NCI-H446 treated with DMSO at 0.1 percent for 48 hours (cell line): ENCODE data around the gene PPIL1.
A peak's percentile ranks its signal among the peaks of the same experiment; 100 is the strongest.
"Not testable (repeated sequence)": the region's sequence is repeated elsewhere in the genome, so short reads cannot be mapped to it uniquely, and the experiment has no call there.

Experiments
- DNase-seq: peaks from one replicate; lab custom pipeline; 2025; lab: John Stamatoyannopoulos, UW

PPIL1 gene

DNA sequence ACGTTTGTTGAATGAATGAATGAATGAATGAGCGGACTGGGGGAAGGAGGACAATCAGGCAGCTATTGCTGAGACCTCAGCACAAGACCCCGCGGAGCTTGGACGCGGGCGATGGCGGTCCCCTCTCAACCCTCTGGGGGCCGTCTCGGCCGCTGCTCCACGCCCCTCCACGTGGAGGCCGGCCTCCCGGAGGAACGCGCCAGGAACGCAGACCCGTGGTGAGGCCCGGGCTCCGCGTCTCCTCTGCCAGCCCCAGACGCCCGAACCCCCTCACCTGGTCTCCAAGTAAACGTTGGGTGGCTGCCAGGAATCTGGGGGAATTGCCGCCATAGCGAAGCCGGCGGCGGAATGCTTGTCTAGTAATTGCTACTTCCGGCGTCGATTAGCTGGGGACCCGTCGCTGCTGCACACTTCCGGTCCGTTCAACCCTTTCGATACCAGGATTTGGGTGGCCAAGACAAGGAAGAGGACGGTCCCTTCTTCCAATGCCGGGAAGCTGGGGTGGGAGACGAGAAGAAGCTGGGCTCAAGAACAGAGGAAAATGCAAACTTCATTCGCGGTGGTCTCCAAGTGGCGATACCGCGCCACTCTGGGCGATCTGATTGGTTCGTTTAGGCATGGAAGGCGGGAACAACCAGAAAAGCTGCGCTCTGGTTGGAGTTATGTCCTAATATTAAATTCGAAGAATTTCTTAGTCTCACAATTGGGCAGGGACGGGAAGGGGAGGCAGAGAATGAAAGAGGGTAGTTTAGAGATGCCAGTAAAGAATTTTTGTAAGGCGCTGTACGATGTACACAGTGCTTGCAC, at the start of gene PPIL1:
TSS of gene PPIL1 (minus strand) at position 361 of the 807 bp plus-strand sequence. CDS start at position 330, 31 bp downstream.
- peak; percentile 96 for DNase-seq

DNA sequence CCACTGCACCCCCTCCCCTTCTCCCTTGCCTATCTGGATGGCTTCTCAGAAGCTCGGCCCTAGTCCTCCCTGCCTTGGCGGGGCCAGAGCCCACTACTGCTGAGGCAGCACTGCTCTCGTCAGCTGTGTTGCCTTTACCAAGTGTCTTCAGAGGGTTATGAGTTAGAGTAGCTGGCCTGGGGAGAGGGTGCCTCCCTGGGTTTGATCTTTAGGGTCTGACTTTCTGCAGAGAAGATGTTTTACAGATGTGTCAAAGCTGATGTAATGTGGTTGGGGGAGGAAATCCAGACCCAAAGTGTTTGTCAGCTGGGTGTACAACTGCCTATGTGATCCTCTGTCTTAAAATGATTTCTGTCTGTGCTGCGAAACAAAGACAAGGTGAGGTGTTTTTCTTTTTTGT, 49.5 kb upstream of the PPIL1 start:
- DNase-seq, result no peak

DNA sequence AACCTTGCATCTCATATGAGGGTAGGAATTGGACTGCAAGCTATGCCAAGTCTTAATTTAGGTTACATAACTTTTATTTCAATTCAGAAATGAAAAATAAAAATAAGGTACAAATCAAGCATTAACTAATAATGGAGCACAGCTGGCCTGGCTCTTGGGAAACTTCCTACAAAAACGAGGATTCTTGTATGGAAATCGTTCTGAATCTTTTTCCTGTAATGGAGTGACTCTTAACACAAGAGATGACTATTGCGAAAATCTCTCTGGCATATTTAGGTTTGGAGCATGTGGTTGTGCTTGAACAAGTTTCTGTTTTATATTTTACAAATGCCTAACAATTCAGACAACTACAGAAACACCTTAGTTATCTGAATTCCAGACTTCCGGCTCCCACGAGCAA, 45.9 kb upstream of the PPIL1 start:
- no peak for DNase-seq

DNA sequence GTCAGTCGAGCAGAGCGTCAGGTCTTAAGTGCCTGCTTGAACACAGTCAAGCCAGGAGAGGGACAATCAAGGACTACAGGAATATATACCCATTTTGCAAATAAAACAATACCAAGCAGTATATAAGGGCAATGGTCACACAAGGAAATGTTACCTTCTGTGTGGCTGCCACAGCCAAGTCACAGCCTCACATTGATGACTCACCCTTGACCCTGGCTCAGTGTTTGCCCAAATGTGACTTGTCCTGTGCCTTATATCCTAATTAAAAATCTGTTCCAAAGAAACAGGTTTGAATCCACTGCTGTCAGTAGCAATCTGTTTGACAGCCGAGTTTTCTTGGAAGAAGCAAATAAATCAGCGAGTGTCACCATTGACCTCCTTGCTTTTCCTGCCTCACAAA, 45.4 kb upstream of the PPIL1 start:
- no peak for DNase-seq

DNA sequence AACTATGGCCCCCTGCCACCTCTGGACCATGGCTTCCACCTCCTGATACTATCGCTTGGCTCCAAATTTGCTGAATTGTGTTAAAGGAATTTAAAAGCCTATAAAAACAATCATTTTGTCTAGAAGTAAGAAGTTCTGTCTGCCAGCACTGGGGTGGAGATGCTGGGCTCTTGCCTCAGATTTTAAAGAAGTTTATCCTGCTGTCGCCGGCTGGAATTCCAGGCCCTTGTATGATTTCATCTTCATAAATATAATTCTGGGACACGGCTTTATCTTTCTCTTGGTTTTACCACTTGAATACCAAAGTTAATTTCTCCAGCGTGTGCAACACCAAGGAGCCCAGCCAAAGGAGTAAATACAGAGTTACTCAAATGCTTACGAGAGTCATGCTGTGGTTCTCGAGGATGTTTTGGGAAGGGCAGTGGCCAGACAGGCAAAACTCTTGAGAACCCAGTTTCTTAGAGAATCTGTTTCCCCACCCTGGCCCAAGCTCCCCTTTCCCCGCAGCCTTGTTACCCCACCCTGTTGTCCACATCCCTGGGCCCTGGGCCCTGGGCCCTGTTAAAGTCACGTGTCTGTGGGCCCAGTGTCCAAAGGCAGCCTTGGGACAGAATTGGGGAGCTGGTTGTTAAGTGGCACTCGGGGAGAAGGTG, 43.1 kb upstream of the PPIL1 start:
- DNase-seq, result no peak

DNA sequence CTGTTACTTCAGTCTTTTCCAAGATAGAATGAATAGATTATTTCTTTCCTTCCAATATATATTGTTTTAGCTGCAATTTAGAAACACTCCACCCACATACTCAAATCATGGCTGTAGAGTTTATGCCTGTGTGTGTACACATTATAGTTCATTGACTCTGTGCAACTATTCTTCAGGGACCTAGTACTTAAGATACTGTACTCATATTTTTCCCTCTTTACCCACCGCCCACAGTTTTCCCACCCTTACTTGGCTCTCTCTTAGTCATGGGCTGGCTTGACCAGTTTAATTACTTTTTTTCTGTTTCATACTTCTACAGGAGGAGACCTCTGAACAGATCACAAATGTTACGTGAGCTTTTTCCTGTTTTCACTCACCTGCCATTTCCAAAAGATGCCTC, 41.5 kb upstream of the PPIL1 start:
- no peak for DNase-seq

DNA sequence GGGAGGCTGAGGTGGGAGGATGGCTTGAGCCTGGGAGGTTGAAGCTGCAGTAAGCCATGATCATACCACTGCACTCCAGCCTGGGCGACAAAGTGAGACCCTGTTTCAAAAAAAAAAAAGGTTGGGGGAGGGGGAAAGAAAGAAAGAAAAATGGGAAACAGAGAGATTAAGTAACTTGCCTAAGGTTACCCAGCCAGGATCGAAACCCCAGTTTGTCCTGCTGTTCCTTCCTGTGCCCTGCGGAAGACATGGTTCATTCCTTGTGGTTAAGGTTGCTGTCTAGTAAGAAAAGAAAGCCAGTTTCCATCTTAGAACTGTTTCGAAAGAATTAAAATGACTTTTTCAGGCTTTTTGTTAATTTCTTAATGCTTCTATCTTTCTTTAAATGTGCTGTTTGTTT, 41.0 kb upstream of the PPIL1 start:
- no peak for DNase-seq

DNA sequence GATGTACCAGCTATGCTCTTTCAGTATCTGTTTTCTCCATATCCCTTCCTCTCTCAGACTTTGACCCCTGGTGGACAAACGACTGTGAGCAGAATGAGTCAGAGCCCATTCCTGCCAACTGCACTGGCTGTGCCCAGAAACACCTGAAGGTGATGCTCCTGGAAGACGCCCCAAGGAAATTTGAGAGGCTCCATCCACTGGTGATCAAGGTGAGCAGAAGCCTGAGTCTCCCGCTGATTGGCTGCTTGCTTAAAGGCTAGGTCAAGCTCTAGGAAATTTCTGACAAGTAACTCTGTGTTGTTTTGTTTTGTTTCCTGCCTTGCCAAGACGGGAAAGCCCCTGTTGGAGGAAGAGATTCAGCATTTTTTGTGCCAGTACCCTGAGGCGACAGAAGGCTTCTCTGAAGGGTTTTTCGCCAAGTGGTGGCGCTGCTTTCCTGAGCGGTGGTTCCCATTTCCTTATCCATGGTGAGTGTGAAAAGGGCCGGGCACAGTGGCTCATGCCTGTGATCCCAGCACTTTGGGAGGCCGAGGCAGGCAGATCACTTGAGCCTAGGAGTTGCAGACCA, 39.7 kb upstream of the PPIL1 start:
- DNase-seq, result no peak

DNA sequence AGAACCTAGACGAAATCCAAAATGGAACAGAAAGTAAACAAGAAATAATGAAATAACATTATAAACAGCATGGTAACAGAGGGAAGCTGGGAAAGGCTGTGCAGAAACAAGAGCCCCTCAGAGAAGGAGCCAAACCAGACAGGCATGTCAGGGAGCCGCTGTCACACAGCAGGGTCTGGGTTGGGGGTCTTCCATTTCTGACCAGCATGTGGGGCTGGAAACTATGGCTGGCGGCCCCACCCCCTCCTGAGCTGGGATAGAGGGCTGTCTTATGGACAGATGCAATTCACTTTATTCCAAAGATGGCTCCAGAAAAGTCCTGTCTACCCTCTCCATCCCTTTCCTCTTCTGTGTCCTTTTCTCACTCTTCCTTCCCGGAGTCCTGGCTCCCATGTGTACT, 38.5 kb upstream of the PPIL1 start:
- no peak for DNase-seq

DNA sequence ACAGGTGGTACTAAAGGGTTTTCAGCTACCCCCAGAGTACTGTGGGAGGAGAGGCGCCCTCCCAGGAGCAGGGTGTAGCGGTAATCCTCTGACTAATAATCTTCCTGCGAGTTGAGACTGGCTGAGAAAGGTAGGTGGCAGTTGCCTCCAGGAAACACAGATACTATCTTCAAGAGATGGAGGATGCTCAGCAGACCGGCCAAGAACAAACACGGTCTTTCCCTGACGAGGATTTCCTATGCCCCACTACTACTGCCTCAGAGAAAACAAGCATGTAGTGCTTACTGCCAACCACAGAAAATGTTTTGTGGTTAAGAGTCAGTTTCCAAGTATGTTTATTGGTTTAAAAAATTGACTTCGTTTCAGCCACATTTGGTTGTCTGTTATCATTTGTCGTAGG, 38.0 kb upstream of the PPIL1 start:
- no peak for DNase-seq

DNA sequence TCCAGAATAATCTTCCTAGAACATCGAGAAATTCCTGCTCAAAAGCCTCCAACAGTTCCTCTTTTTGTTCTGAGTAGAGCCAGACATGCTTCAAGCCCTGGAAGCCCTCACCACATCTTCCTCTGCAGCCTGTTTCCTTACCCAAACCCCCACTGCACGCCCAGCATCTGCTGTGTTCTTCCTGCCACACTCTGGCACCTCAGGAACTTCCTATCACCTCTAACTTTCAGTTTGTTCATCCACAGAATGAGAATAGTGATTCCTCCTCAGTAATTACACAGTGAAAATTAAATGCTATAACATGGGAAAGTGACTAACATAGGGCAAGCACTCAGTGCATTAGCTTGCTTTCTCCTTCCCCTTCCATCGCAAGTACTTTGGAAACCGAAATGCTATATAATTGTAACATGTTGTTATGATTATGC, 37.4 kb upstream of the PPIL1 start:
- DNase-seq, result no peak

DNA sequence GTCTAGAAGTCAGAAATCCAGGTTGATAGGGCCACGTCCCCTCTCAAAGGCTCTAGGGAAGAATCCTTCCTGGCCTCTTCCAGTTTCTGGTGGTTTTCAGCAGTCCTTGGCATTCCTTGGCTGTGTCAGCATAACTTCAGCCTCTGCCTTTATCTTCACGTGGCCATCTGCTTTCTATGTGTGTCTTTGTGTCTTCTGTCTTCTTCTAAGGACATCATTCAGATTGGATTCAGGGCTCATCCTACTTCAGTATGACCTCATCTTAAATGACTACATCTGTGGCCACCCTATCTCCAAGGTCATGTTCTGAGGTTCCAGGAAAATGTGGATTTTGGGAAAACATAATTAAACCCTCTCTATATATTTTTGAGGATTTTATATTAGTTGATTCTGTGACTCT, 34.1 kb upstream of the PPIL1 start:
- no peak for DNase-seq

DNA sequence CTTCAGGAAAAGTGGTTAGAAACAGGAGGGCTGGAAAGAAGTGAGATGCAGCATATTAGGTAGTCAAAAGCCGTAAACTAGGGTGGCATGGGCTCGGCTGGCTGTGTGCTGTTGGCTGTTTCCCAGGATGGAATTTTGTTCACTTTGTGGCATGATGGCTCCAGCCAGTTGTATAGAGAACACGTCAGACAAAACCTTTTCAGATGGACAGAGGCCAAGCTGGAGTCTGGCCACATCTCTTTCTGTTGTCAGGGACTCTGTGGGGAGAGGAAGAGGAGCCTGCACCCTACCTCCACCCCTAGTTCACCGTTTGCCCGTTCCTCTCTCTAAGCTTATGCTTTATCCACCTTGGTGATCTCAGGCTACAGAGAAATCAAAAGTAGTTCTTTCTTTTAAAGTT, 33.2 kb upstream of the PPIL1 start:
- DNase-seq, result peak; percentile 86

DNA sequence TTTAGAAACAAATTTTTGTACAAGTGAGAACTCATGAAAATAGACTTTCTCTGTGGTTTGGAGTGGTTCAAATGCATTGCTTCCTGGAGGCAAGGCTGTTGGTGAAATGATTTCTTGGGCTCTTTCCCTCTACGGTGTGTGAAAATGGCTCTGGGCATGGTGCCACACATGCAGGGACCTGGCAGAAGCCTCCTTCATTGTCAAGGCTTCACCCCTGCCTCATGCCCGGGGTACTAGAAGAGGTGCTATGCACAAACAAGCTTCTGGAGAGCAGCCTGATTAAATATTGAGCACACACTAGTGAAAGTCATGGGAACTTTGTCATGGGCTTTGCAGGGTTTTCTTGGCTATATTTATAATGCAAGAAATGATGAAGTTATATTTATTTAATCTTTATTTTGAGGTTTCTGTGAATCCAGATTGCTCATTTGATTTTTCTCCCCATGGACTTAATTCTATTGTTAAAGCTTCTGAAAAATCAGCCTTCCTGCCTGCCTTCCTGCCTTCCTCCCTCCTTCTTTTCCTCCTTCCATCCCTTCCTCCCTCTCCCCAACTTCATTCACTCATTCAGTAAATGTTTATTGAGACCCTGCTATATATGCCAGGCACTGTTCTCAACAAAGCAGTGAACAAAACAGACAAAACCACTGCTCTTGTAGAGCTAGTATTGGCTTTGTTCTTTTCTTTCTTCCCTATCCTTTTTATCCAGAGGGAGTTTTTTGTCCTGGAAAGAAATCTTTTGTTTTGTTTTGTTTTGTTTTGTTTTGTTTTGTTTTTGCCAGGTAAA, 32.1 kb upstream of the PPIL1 start:
- DNase-seq, result peak; percentile 85

DNA sequence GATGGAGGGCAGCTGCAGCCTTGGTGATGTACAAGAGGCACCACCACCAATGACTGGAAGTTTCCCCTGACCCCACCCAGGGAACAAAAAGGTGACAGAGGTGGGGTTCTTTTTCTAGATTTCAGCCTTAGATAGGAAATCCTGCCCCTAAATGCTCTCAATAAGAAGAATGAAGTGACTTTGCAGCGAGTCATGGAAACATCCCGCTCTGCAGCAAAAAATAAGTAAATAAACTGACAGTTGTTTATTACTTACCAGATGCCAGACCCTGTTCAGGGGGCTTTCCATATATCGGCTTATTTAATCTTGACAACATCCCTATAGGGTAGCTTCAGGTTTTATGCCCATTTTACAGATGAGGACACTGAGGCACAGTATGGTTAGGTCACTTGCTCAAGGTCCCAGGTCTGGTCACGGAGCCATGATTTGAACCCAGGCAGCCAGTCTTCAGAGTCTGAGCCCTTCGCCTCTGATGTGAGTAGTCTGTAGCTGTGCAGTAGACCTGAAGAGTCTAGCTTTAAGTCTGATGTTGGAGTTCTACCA, 30.3 kb upstream of the PPIL1 start:
- DNase-seq, result no peak

DNA sequence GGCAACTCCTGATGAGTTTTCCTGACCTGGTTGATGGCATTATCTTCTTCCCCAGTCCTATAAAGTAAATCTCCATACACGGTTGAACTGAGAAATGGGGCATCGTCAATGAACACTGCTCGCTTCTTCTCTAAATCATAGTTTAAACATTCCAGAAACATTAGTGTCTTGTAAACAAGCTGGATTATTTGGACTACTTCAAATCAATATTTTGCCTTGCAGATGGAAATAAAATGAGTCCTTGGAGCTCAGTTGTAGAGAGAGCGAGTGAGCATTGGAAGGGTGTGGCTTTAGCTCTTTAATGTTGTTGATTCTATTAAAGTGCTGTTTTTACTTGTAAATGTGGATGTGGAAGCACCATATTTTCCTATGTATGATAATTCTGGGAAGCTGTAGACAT, 29.5 kb upstream of the PPIL1 start:
- no peak for DNase-seq

DNA sequence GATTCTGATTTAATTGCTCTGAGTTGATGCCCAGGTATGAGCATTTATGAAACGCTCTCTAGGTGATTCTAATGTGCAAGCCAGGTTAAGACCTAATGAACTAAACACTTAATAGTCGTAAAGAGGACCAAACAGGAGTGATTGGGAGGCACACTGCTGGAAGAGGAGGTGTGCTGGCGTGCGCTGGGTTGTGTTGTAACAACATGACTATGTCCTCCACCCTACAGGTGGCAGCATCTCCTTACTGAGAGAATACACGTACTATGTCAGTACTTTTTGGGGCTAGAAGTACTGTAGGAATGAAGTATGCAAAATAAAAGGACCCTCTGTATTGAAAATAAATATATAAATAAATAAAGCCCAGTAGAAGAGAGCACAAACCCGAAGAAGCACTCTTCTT, 23.0 kb upstream of the PPIL1 start:
- no peak for DNase-seq

DNA sequence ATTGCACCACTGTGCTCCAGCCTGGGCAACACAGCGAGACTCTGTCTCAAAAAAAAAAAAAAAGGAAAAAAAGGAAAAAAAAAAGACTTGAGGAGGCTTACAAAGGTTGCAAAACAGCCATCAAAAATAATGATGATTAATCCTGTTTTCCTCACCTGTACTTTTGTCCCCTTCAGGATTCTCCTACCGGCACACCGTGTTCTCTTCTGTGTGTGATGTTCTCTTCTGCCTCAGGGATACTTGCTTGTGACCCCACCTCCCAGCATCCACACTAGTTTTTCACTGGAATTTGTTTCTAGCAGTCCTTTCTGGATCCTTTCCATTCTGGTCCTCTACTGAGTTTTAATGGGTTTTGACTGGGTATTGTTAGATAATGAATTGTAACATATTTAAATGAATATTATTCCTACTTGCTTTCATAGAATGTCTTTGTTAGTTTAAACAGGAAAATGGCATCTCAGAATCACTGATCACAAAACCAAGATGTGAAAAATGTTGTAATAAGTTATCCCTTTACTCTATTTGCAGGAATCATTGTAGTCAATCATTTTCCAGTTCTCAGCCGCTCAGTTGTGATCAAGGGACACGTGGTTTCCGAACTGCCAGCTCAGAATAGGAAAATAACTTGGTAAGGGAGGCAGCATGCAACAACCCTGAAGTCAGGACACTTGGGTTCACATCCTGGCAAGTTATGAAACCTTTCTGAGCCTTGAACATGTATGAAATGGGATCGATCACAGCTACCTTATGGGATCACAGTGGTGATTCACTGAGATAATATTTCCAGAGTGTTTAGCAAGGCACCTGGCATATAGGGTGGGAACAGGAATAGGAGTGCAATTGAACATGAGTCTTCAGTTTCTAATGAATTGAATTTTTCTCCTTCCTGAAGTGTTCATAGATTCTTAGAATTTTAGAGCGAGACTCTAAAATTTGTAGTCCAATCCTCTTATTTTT, 19.7 kb upstream of the PPIL1 start:
- DNase-seq, result no peak

DNA sequence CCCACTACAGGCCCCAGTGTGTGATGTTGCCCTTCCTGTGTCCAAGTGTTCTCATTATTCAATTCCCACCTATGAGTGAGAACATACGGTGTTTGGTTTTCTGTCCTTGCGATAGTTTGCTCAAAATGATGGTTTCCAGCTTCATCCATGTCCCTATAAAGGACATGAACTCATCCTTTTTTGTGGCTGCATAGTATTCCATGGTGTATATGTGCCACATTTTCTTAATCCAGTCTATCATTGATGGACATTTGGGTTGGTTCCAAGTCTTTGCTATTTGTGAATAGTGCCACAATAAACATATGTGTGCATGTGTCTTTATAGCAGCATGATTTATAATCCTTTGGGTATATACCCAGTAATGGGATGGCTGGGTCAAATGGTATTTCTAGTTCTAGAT, 16.6 kb upstream of the PPIL1 start:
- DNase-seq, result not testable (repeated sequence)

DNA sequence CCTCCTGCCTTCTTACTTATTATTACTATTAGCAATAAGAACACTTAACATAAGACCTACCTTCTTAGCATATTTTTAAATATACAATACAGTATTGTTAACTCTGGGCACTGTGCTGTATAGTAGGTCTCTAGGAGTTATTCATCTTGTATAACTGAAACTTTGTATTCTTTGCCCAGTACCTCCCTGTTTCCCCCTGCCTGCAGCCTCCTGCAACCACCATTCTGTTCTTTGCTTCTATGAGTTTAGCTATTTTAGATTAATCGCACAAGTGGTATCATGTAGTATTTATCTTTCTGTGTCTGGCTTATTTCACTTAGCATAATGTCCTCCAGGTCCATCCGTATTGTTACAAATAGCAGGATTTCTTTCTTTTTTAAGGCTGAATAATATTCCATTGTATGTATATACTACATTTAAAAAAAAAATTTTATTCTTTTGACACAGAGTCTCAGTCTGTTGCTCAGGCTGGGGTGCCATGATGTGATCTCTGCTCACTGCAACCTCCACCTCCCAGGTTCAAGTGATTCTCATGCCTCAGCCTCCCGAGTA, 15.6 kb upstream of the PPIL1 start:
- no peak for DNase-seq
